NCI-H1105 (cell line): ENCODE results near the gene KAT2B.

ENCODE experiments used
- DNase-seq: peaks from one replicate; lab custom pipeline; 2025; lab: John Stamatoyannopoulos, UW

KAT2B gene

GRCh38 chr3:20143519-20143918 is 103.3 kb downstream of the KAT2B start:
- no peak for DNase-seq

- DNase-seq: no peak
Measured at GRCh38 chr3:20145874-20146273, 105.6 kb downstream of the KAT2B start.

GRCh38 chr3:20146301-20146700 is 106.1 kb downstream of the KAT2B start:
- no peak for DNase-seq

- DNase-seq: no peak
Measured at GRCh38 chr3:20147361-20147760, 107.1 kb downstream of the KAT2B start.

GRCh38 chr3:20148466-20148865 is 108.2 kb downstream of the KAT2B start:
- DNase-seq: no peak

- DNase-seq: no peak
Measured at GRCh38 chr3:20154078-20154477, 113.8 kb downstream of the KAT2B start.

GRCh38 chr3:20154928-20155327 is 114.7 kb downstream of the KAT2B start:
- no peak for DNase-seq

- no peak for DNase-seq
Measured at GRCh38 chr3:20160230-20160629, 120.0 kb downstream of the KAT2B start.

- no peak for DNase-seq
Measured at GRCh38 chr3:20161714-20162113, 121.5 kb downstream of the KAT2B start.

GRCh38 chr3:20173844-20174410 is 133.7 kb downstream of the KAT2B start:
- no peak for DNase-seq

GRCh38 chr3:20181276-20181675 is 141.0 kb downstream of the KAT2B start:
- no peak for DNase-seq

- DNase-seq: no peak
Measured at GRCh38 chr3:20182206-20182605, 142.0 kb downstream of the KAT2B start.

- DNase-seq: no peak
Measured at GRCh38 chr3:20185331-20185678, 145.1 kb downstream of the KAT2B start.

- DNase-seq: peak; percentile 86
Measured at GRCh38 chr3:20185679-20186599, 145.7 kb downstream of the KAT2B start, which contains the start of gene SGO1. TSS of gene SGO1 (minus strand) at chr3:20186206. CDS start at chr3:20184027, 2,179 bp downstream.

GRCh38 chr3:20186600-20187004 is 146.4 kb downstream of the KAT2B start:
- no peak for DNase-seq

GRCh38 chr3:20190991-20191390 is 150.7 kb downstream of the KAT2B start:
- DNase-seq: no peak

- DNase-seq: no peak
Measured at GRCh38 chr3:20194793-20195460, 154.7 kb downstream of the KAT2B start.

GRCh38 chr3:20197775-20198174 is 157.5 kb downstream of the KAT2B start:
- DNase-seq: no peak

GRCh38 chr3:20201143-20201542 is 160.9 kb downstream of the KAT2B start:
- DNase-seq: no peak
